K562 (cell line): ENCODE measurements around the gene TOM1. TPM values are rescaled to one million over a fixed set of nuclear protein-coding genes. Genes with fewer than 3 reads are reported as not detected.

Source experiments
- ATAC-seq: fragments of 200-7000 bp; cut with Tn5 transposase; 3 replicates; pipeline ENCODE4 v1.9.1; 2020; ENCODE audit warnings: moderate library complexity
- BruUV-seq: library from RNA; stranded (reverse); fragments of 400-500 nt; replicated peaks from 2 replicates; lab custom pipeline; 2021; lab: Mats Ljungman, UMichigan
- CTCF ChIA-PET: fragments of 300-600 bp; formaldehyde crosslinking; extraction: SDS; loops from one replicate; lab custom pipeline; 2021; ENCODE audit warnings: low intra/inter-chr PET ratio; lab: Yijun Ruan, JAX
- POLR2A ChIA-PET: fragments of 300-600, 350-650 bp; sonication (Branson Sonifier 250); formaldehyde crosslinking; extraction: SDS; loops from one replicate; lab custom pipeline; 2021; ENCODE audit warnings: antibody characterized with exemption, inconsistent platforms; lab: Yijun Ruan, JAX
- DNase-seq, 4 experiments: peaks; one replicate each; pipeline versions ENCODE4 v3.0.0 to v3.0.0-alpha.2; 2011 to 2018; ENCODE audit warnings: low spot score in 3 of 4, mixed read lengths in 3 of 4; ENCODE audit errors: extremely low read depth in 1 of 4
- FAIRE-seq: peaks from 2 replicates; lab custom pipeline; 2011; peaks lifted over from hg19 to GRCh38; lab: Jason Lieb, UNC
- H2AFZ ChIP-seq: 2 replicates; pipeline ENCODE4 v1.6.0; 2011; ENCODE audit warnings: low read depth, low read length, control low read depth, inconsistent platforms
- H3K27ac ChIP-seq: fragments of 200-600 bp; 3 replicates; pipeline ENCODE4 v1.8.0; 2011; ENCODE audit warnings: low read depth, mild to moderate bottlenecking, control low read depth, inconsistent platforms, low read length, moderate library complexity, mixed read lengths; ENCODE audit errors: extremely low read depth
- H3K27me3 ChIP-seq, 2 experiments: fragments of 300-600 bp in 1 of 2; 2 replicates in 1 of 2; 3 replicates in 1 of 2; pipeline versions ENCODE4 v1.6.0 to v1.8.0; 2011; ENCODE audit warnings: inconsistent platforms in 2 of 2, low read length in 2 of 2, mild to moderate bottlenecking in 1 of 2, mixed read lengths in 1 of 2, moderate library complexity in 1 of 2; ENCODE audit not compliant: control insufficient read depth in 2 of 2, insufficient read depth in 2 of 2
- H3K36me3 ChIP-seq: fragments of 300-600 bp; 3 replicates; pipeline ENCODE4 v1.8.0; 2011; ENCODE audit warnings: mild to moderate bottlenecking, low read length, inconsistent platforms; ENCODE audit not compliant: control insufficient read depth, insufficient read depth
- H3K4me1 ChIP-seq, 2 experiments: fragments of 200-600 bp in 1 of 2; replicated peaks in 1 of 2; 2 replicates in 1 of 2; 3 replicates in 1 of 2; pipeline versions ENCODE4 v1.5.1 to v1.8.0; 2011; ENCODE audit warnings: inconsistent platforms in 2 of 2, low read length in 2 of 2, mild to moderate bottlenecking in 1 of 2, mixed read lengths in 1 of 2, moderate library complexity in 1 of 2; ENCODE audit not compliant: control insufficient read depth in 2 of 2, insufficient read depth in 2 of 2
- H3K4me2 ChIP-seq: 2 replicates; pipeline ENCODE4 v1.6.1; 2011; ENCODE audit warnings: low read length, control low read depth, inconsistent platforms, mixed read lengths; ENCODE audit not compliant: insufficient read depth
- H3K4me3 ChIP-seq: fragments of 200-600 bp; sonication (generic), shearing (Covaris generic); 2 replicates; pipeline ENCODE4 v1.5.1; 2016; ENCODE audit warnings: control low read depth, inconsistent platforms
- H3K79me2 ChIP-seq: fragments of 200-600 bp; 3 replicates; pipeline ENCODE4 v1.8.0; 2011; ENCODE audit warnings: low read length, inconsistent platforms; ENCODE audit not compliant: control insufficient read depth, insufficient read depth
- H3K9ac ChIP-seq, 2 experiments: 2 replicates each; pipeline versions ENCODE4 v1.6.0 to v1.6.1; 2011; ENCODE audit warnings: low read depth in 2 of 2, low read length in 2 of 2, control low read depth in 1 of 2, inconsistent platforms in 1 of 2, mild to moderate bottlenecking in 1 of 2, mixed read lengths in 1 of 2; ENCODE audit not compliant: insufficient read depth in 1 of 2
- H3K9me1 ChIP-seq: one replicate; pipeline ENCODE4 v1.6.0; 2011; ENCODE audit warnings: inconsistent platforms, mild to moderate bottlenecking, low read length, moderate library complexity; ENCODE audit not compliant: control insufficient read depth, insufficient read depth
- H3K9me3 ChIP-seq: replicated peaks from 2 replicates; pipeline ENCODE4 v1.5.1; 2011; ENCODE audit warnings: low read depth, low read length, inconsistent platforms; ENCODE audit not compliant: control insufficient read depth, insufficient read depth
- H4K20me1 ChIP-seq: replicated peaks from 2 replicates; pipeline ENCODE4 v1.6.1; 2011; ENCODE audit warnings: low read length, inconsistent platforms, mixed read lengths; ENCODE audit not compliant: control insufficient read depth, insufficient read depth
- ETV5 ChIP-seq: sonication (generic); formaldehyde crosslinking; IDR thresholded peaks from 2 replicates; pipeline ENCODE4 v1.4.0; 2020; ENCODE audit warnings: low read depth, mild to moderate bottlenecking, missing genetic modification reagents
- GMEB1 ChIP-seq: fragments of 250-450 bp; sonication (Bioruptor Pico); IDR thresholded peaks from 2 replicates; pipeline ENCODE4 v1.4.0; 2020; ENCODE audit warnings: mild to moderate bottlenecking
- SETDB1 ChIP-seq: IDR thresholded peaks from one replicate; pipeline ENCODE4 v1.6.1; 2012; ENCODE audit warnings: low read length, control low read depth, inconsistent platforms
- SOX6 ChIP-seq: fragments of 450-650 bp; IDR thresholded peaks from 2 replicates; pipeline ENCODE4 v1.6.1; 2014; ENCODE audit warnings: mild to moderate bottlenecking
- SREBF1 ChIP-seq: fragments of 150-350 bp; IDR thresholded peaks from 2 replicates; pipeline ENCODE4 v1.6.1; 2014; ENCODE audit warnings: antibody characterized with exemption, low read depth, low read length, borderline replicate concordance
- TCF3 ChIP-seq: sonication (generic); formaldehyde crosslinking; IDR thresholded peaks from 2 replicates; pipeline ENCODE4 v1.4.0; 2020; ENCODE audit warnings: mild to moderate bottlenecking, missing genetic modification reagents
- TCF7L2 ChIP-seq: fragments of 150-350 bp; IDR thresholded peaks from 2 replicates; pipeline ENCODE4 v1.6.1; 2016; ENCODE audit warnings: low read depth, mild to moderate bottlenecking, low read length, moderate library complexity
- ZBTB9 ChIP-seq: fragments of 450-650 bp; formaldehyde crosslinking; IDR thresholded peaks from 2 replicates; pipeline ENCODE4 v1.4.0; 2020; ENCODE audit warnings: mild to moderate bottlenecking, moderate library complexity
- ZC3H8 ChIP-seq: fragments of 450-650 bp; IDR thresholded peaks from 2 replicates; pipeline ENCODE4 v1.6.1; 2017
- ZKSCAN1 ChIP-seq: fragments of 150-350 bp; IDR thresholded peaks from 2 replicates; pipeline ENCODE4 v1.6.1; 2016; ENCODE audit warnings: low read depth, low read length
- ZNF282 ChIP-seq: sonication (generic); formaldehyde crosslinking; IDR thresholded peaks from 2 replicates; pipeline ENCODE4 v1.8.1; 2023; ENCODE audit warnings: missing genetic modification reagents
- ZNF41 ChIP-seq: fragments of 250-450 bp; sonication (Bioruptor Pico); conservative IDR thresholded peaks from 2 replicates; pipeline ENCODE4 v1.4.0; 2020; ENCODE audit warnings: mild to moderate bottlenecking
- WGBS: fragments of 100-300 bp; shearing (Covaris generic); methylation state at CpG from one replicate; pipeline ENCODE4 v1.1.6; 2016; ENCODE audit warnings: low coverage, mixed read lengths; ENCODE audit not compliant: insufficient coverage; ENCODE audit errors: missing lambda C conversion rate; 5-methylcytosine and 5-hydroxymethylcytosine counted together
- in situ Hi-C: fragments of 300-500 bp; cut with MboI; formaldehyde crosslinking; loops from 4 replicates; pipeline ENCODE4 v1.15.0; 2018; ENCODE audit warnings: inconsistent platforms, mixed read lengths
- intact Hi-C: fragments of 100-400 bp; cut with micrococcal nuclease; formaldehyde crosslinking; loops from 2 replicates; pipeline ENCODE4 v1.14.2; 2022
- polyA plus RNA-seq, 8 experiments: library from polyadenylated mRNA; depleted of rRNA in 4 of 8; stranded (reverse) in 5 of 8; unstranded in 3 of 8; fragments of >200 nt; fragmentation: Nextera tagmentation in 2 of 8; fragmentation: Illumina TruSeq in 1 of 8; extraction: Ambion mirVana in 2 of 8; extraction: Trizol in 1 of 8; gene quantifications; 2 replicates each; pipeline versions ENCODE4 v1.2.1 to v1.2.3, GENCODE V29; 2011 to 2014; ENCODE audit warnings: inconsistent platforms in 1 of 8, missing spikeins in 1 of 8
- total RNA-seq, 7 experiments: library from RNA; depleted of rRNA in 6 of 7; stranded (reverse); fragments of >200 nt in 6 of 7; fragmentation: Illumina TruSeq in 2 of 7; extraction: Trizol in 2 of 7; gene quantifications; 2 replicates each; pipeline versions ENCODE4 v1.2.1 to v1.2.3, GENCODE V29; 2011 to 2021; ENCODE audit warnings: low replicate concordance in 1 of 7

Gene TOM1
- total and polyA plus RNA-seq, 9 of the 15 experiments (the other 6 are each of a cell fraction or from before 2014, with no cell fraction given), result 0.64 to 20.6 (median 12.0) TPM

- TF ChIP-seq TCF7L2, result no peak
- no peak for TF ChIP-seq ETV5 (CRISPR knock-in tag)
- TF ChIP-seq SETDB1, result no peak
- TF ChIP-seq SOX6, result no peak
Measured at GRCh38 chr22:35258191-35258988, 41.3 kb upstream of the TOM1 start (continued).

- H3K27ac ChIP-seq, result no peak overlapping the region
- H3K36me3 ChIP-seq, result peaks cover 85% of the 10 kb centered on the region
- no peak for FAIRE-seq
- H3K4me3 ChIP-seq, result no peak overlapping the region
- H3K79me2 ChIP-seq, result peaks cover 33% of the 10 kb centered on the region
- no peak for TF ChIP-seq ZNF282 (CRISPR knock-in tag)
- TF ChIP-seq ZKSCAN1, result no peak
- no peak for TF ChIP-seq ZBTB9
- no peak for TF ChIP-seq ZNF41 (CRISPR knock-in tag)
- TF ChIP-seq TCF3, result no peak
- TF ChIP-seq GMEB1 (CRISPR knock-in tag), result no peak
- no peak for TF ChIP-seq SREBF1
- TF ChIP-seq ZC3H8, result no peak
- WGBS, result 91% methylated on average over 4 of the region's 7 CpGs
- H3K4me1 ChIP-seq, result no peaks in the 10 kb centered on the region; a peak in 2 of 5 replicates
- no peaks in the 10 kb centered on the region for H3K9me3 ChIP-seq
- H2AFZ ChIP-seq, result no peak overlapping the region
- no peaks in the 10 kb centered on the region for H4K20me1 ChIP-seq
- no peak for DNase-seq
- H3K9ac ChIP-seq, result no peak overlapping the region
- no peaks in the 10 kb centered on the region for H3K27me3 ChIP-seq
- no peaks in the 10 kb centered on the region for H3K9me1 ChIP-seq
- no peak overlapping the region for H3K4me2 ChIP-seq
- POLR2A ChIA-PET, result no interaction called here
- in situ Hi-C loops (no loop called here), intact Hi-C loops (no loop called here)
- CTCF ChIA-PET, result no interaction called here
- no peak for ATAC-seq
- no TSS peak for BruUV-seq
Measured at GRCh38 chr22:35264986-35265385, 34.7 kb upstream of the TOM1 start.
